ENCODE data around the gene RNASE9.

RNASE9 gene

GRCh38 chr14:20610002-20610765, 49.3 kb upstream of the RNASE9 start (continued):
- peak; percentile 23; the same call in 1 of the 2 replicates for TF ChIP-seq ZNF18 (tag by site-specific recombination; IDR thresholded peaks at IDR 0.05)
- TF ChIP-seq MYNN (tag by site-specific recombination; IDR thresholded peaks at IDR 0.05; ENCODE audit: borderline replicate concordance): no peak
- no peak for TF ChIP-seq ZNF530 (tag by site-specific recombination; IDR thresholded peaks at IDR 0.05; ENCODE audit: low read depth)
- TF ChIP-seq ZNF610 (tag by site-specific recombination; IDR thresholded peaks at IDR 0.05; ENCODE audit: borderline replicate concordance): peak; percentile 65
- 0 out of 2 replicates have a peak, but pooled peaks have one; percentile 79 for TF ChIP-seq REPIN1 (tag by site-specific recombination; IDR thresholded peaks at IDR 0.05; ENCODE audit: low read depth)
- 0 out of 2 replicates have a peak, but pooled peaks have one; percentile 25 for TF ChIP-seq ZNF148 (tag by site-specific recombination; IDR thresholded peaks at IDR 0.05; ENCODE audit: borderline replicate concordance)
- TF ChIP-seq KLF16 (tag by site-specific recombination; IDR thresholded peaks at IDR 0.05): peak; percentile 88
- TF ChIP-seq, protein P1, sequence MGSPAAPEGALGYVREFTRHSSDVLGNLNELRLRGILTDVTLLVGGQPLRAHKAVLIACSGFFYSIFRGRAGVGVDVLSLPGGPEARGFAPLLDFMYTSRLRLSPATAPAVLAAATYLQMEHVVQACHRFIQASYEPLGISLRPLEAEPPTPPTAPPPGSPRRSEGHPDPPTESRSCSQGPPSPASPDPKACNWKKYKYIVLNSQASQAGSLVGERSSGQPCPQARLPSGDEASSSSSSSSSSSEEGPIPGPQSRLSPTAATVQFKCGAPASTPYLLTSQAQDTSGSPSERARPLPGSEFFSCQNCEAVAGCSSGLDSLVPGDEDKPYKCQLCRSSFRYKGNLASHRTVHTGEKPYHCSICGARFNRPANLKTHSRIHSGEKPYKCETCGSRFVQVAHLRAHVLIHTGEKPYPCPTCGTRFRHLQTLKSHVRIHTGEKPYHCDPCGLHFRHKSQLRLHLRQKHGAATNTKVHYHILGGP (tag by site-specific recombination; IDR thresholded peaks at IDR 0.05): no peak
- peak; percentile 82 for TF ChIP-seq ZEB2 (tag by site-specific recombination; IDR thresholded peaks at IDR 0.05)
- TF ChIP-seq, protein P2, sequence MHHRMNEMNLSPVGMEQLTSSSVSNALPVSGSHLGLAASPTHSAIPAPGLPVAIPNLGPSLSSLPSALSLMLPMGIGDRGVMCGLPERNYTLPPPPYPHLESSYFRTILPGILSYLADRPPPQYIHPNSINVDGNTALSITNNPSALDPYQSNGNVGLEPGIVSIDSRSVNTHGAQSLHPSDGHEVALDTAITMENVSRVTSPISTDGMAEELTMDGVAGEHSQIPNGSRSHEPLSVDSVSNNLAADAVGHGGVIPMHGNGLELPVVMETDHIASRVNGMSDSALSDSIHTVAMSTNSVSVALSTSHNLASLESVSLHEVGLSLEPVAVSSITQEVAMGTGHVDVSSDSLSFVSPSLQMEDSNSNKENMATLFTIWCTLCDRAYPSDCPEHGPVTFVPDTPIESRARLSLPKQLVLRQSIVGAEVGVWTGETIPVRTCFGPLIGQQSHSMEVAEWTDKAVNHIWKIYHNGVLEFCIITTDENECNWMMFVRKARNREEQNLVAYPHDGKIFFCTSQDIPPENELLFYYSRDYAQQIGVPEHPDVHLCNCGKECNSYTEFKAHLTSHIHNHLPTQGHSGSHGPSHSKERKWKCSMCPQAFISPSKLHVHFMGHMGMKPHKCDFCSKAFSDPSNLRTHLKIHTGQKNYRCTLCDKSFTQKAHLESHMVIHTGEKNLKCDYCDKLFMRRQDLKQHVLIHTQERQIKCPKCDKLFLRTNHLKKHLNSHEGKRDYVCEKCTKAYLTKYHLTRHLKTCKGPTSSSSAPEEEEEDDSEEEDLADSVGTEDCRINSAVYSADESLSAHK (tag by site-specific recombination; IDR thresholded peaks at IDR 0.05): no peak; the same call in 1 of the 2 replicates
- no peak for TF ChIP-seq BCL11B (tag by site-specific recombination; IDR thresholded peaks at IDR 0.05; ENCODE audit: low read depth)
- no peak for TF ChIP-seq ZNF529 (tag by site-specific recombination; IDR thresholded peaks at IDR 0.05; ENCODE audit: insufficient replicate concordance)
- TF ChIP-seq, protein P3, sequence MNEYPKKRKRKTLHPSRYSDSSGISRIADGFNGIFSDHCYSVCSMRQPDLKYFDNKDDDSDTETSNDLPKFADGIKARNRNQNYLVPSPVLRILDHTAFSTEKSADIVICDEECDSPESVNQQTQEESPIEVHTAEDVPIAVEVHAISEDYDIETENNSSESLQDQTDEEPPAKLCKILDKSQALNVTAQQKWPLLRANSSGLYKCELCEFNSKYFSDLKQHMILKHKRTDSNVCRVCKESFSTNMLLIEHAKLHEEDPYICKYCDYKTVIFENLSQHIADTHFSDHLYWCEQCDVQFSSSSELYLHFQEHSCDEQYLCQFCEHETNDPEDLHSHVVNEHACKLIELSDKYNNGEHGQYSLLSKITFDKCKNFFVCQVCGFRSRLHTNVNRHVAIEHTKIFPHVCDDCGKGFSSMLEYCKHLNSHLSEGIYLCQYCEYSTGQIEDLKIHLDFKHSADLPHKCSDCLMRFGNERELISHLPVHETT (tag by site-specific recombination; IDR thresholded peaks at IDR 0.05): peak; percentile 75; the same call in 1 of the 2 replicates
- peak; percentile 40 for TF ChIP-seq ZNF398 (tag by site-specific recombination; IDR thresholded peaks at IDR 0.05)
- TF ChIP-seq ZBTB44 (tag by site-specific recombination; IDR thresholded peaks at IDR 0.05): peak; percentile 27; the same call in 1 of the 2 replicates
- peak; percentile 75; the same call in 1 of the 2 replicates for TF ChIP-seq ZFP37 (tag by site-specific recombination; IDR thresholded peaks at IDR 0.05)
- no peak for TF ChIP-seq ZNF626 (tag by site-specific recombination; IDR thresholded peaks at IDR 0.05)
- TF ChIP-seq ZNF426 (tag by site-specific recombination; IDR thresholded peaks at IDR 0.05): no peak
- TF ChIP-seq ZNF175 (tag by site-specific recombination; IDR thresholded peaks at IDR 0.05): no peak
- no peak for TF ChIP-seq ZNF670 (tag by site-specific recombination; IDR thresholded peaks at IDR 0.05; ENCODE audit: low read depth)
- no peak for TF ChIP-seq GLI2 (tag by site-specific recombination; IDR thresholded peaks at IDR 0.05; ENCODE audit: borderline replicate concordance, low read depth)
- TF ChIP-seq, protein P4, sequence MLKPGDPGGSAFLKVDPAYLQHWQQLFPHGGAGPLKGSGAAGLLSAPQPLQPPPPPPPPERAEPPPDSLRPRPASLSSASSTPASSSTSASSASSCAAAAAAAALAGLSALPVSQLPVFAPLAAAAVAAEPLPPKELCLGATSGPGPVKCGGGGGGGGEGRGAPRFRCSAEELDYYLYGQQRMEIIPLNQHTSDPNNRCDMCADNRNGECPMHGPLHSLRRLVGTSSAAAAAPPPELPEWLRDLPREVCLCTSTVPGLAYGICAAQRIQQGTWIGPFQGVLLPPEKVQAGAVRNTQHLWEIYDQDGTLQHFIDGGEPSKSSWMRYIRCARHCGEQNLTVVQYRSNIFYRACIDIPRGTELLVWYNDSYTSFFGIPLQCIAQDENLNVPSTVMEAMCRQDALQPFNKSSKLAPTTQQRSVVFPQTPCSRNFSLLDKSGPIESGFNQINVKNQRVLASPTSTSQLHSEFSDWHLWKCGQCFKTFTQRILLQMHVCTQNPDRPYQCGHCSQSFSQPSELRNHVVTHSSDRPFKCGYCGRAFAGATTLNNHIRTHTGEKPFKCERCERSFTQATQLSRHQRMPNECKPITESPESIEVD (tag by site-specific recombination; IDR thresholded peaks at IDR 0.05): peak; percentile 10; the same call in 1 of the 2 replicates
- TF ChIP-seq ZFHX2 (tag by site-specific recombination; conservative IDR thresholded peaks at IDR 0.05): peak; percentile 45

All from HEK293 (cell line).